SK-N-SH (cell line): ENCODE measurements around the gene ATP1B1. TPM values are rescaled to one million over a fixed set of nuclear protein-coding genes. Genes with fewer than 3 reads are reported as not detected.

Source experiments
- CTCF ChIA-PET: fragments of 300-600, 350-600 bp; formaldehyde crosslinking; extraction: SDS; loops from one replicate; lab custom pipeline; 2021; lab: Yijun Ruan, JAX
- POLR2A ChIA-PET: fragments of 350-600 bp; sonication (Branson Sonifier 250); formaldehyde crosslinking; extraction: SDS; loops from one replicate; lab custom pipeline; 2020; ENCODE audit warnings: antibody characterized with exemption, inconsistent platforms; lab: Yijun Ruan, JAX
- DNase-seq: peaks from one replicate; pipeline ENCODE4 v3.0.0; 2012
- H2AFZ ChIP-seq: fragments of 200-600 bp; sonication (generic); 2 replicates; pipeline ENCODE4 v1.8.1; 2016; ENCODE audit warnings: antibody characterized with exemption, mild to moderate bottlenecking, low read depth
- H3F3A ChIP-seq: fragments of 200-600 bp; sonication (generic); replicated peaks from 2 replicates; pipeline ENCODE3; 2016; ENCODE audit warnings: antibody characterized with exemption, mild to moderate bottlenecking; ENCODE audit not compliant: insufficient read depth
- H3K27ac ChIP-seq, 2 experiments: fragments of 200-500 bp in 1 of 2; fragments of 200-600 bp in 1 of 2; sonication (Bioruptor generic) in 1 of 2; sonication (generic), shearing (Covaris generic) in 1 of 2; 2 replicates each; pipeline versions ENCODE4 v1.5.1 to v1.6.1; 2014 to 2016; ENCODE audit warnings: low read depth in 2 of 2, inconsistent platforms in 1 of 2, low read length in 1 of 2, mild to moderate bottlenecking in 1 of 2, mixed read lengths in 1 of 2
- H3K27me3 ChIP-seq: fragments of 200-600 bp; sonication (generic), shearing (Covaris generic); 2 replicates; pipeline ENCODE4 v1.6.1; 2016; ENCODE audit warnings: mixed run types; ENCODE audit not compliant: insufficient read depth
- H3K36me3 ChIP-seq, 2 experiments: fragments of 200-500 bp in 1 of 2; fragments of 200-600 bp in 1 of 2; sonication (Bioruptor generic) in 1 of 2; sonication (generic) in 1 of 2; replicated peaks in 1 of 2; 2 replicates each; pipeline versions ENCODE3 to v1.5.1; 2014 to 2016; ENCODE audit warnings: low read length in 1 of 2, mild to moderate bottlenecking in 1 of 2; ENCODE audit not compliant: insufficient read depth in 2 of 2, control insufficient read depth in 1 of 2
- H3K4me1 ChIP-seq, 2 experiments: fragments of 200-500 bp in 1 of 2; fragments of 200-600 bp in 1 of 2; sonication (Bioruptor generic) in 1 of 2; sonication (generic), shearing (Covaris generic) in 1 of 2; 2 replicates each; pipeline versions ENCODE4 v1.5.1 to v1.6.1; 2014 to 2016; ENCODE audit warnings: low read depth in 1 of 2, low read length in 1 of 2, mixed run types in 1 of 2; ENCODE audit not compliant: insufficient read depth in 2 of 2, control insufficient read depth in 1 of 2
- H3K4me2 ChIP-seq: fragments of 200-600 bp; sonication (generic), shearing (Covaris generic); 2 replicates; pipeline ENCODE4 v1.6.1; 2017; ENCODE audit warnings: mixed run types
- H3K4me3 ChIP-seq, 2 experiments: fragments of 200-500 bp in 1 of 2; fragments of 200-600 bp in 1 of 2; sonication (Bioruptor generic) in 1 of 2; sonication (generic), shearing (Covaris generic) in 1 of 2; 2 replicates each; pipeline versions ENCODE4 v1.5.1 to v1.8.1; 2014 to 2016; ENCODE audit warnings: low read depth in 2 of 2, inconsistent platforms in 1 of 2, low read length in 1 of 2, mild to moderate bottlenecking in 1 of 2, mixed read lengths in 1 of 2, moderate library complexity in 1 of 2
- H3K79me2 ChIP-seq: fragments of 200-600 bp; sonication (generic); 2 replicates; pipeline ENCODE4 v1.8.1; 2017; ENCODE audit warnings: mild to moderate bottlenecking; ENCODE audit not compliant: insufficient read depth
- H3K9ac ChIP-seq: fragments of 200-600 bp; sonication (generic); 2 replicates; pipeline ENCODE4 v1.6.1; 2017; ENCODE audit warnings: mixed run types
- H3K9me2 ChIP-seq: fragments of 200-600 bp; sonication (generic); 2 replicates; pipeline ENCODE4 v1.6.1; 2017; ENCODE audit warnings: mixed run types
- H3K9me3 ChIP-seq: fragments of 200-600 bp; sonication (generic); 2 replicates; pipeline ENCODE4 v1.6.1; 2017; ENCODE audit warnings: mixed run types, mild to moderate bottlenecking, moderate library complexity
- H4K20me1 ChIP-seq: fragments of 200-600 bp; sonication (generic); 2 replicates; pipeline ENCODE4 v1.6.1; 2017; ENCODE audit warnings: mild to moderate bottlenecking, mixed run types; ENCODE audit not compliant: insufficient read depth
- EP300 ChIP-seq, 2 experiments: IDR thresholded peaks; 2 replicates each; pipeline versions ENCODE4 v1.4.0 to v1.6.1; 2012; ENCODE audit warnings: borderline replicate concordance in 1 of 2, low read depth in 1 of 2, low read length in 1 of 2
- FOSL2 ChIP-seq: IDR thresholded peaks from 2 replicates; pipeline ENCODE4 v1.4.0; 2012; ENCODE audit warnings: low read depth, mild to moderate bottlenecking, moderate library complexity, borderline replicate concordance
- FOXJ3 ChIP-seq: sonication (generic); formaldehyde crosslinking; IDR thresholded peaks from 2 replicates; pipeline ENCODE4 v1.5.1; 2020; ENCODE audit warnings: mild to moderate bottlenecking, missing genetic modification reagents
- FOXM1 ChIP-seq: IDR thresholded peaks from 2 replicates; pipeline ENCODE4 v1.4.0; 2012; ENCODE audit warnings: low read depth, mild to moderate bottlenecking
- GATA2 ChIP-seq: sonication (generic); formaldehyde crosslinking; IDR thresholded peaks from 2 replicates; pipeline ENCODE4 v1.5.0; 2020; ENCODE audit warnings: mild to moderate bottlenecking, missing genetic modification reagents
- IRF3 ChIP-seq: fragments of 150-350 bp; IDR thresholded peaks from 2 replicates; pipeline ENCODE4 v1.6.1; 2016; ENCODE audit warnings: mild to moderate bottlenecking, low read depth, low read length
- JUND ChIP-seq: IDR thresholded peaks from 2 replicates; pipeline ENCODE4 v1.4.0; 2012
- MEF2A ChIP-seq: IDR thresholded peaks from 2 replicates; pipeline ENCODE4 v1.4.0; 2012; ENCODE audit warnings: low read depth, borderline replicate concordance
- RAD21 ChIP-seq: IDR thresholded peaks from 2 replicates; pipeline ENCODE4 v1.6.1; 2012; ENCODE audit warnings: mild to moderate bottlenecking, low read length
- RFX5 ChIP-seq: IDR thresholded peaks from 2 replicates; pipeline ENCODE4 v1.6.1; 2012; ENCODE audit warnings: mild to moderate bottlenecking, improper control_type of control experiment, low read length
- SMC3 ChIP-seq: IDR thresholded peaks from 2 replicates; pipeline ENCODE4 v1.6.1; 2012; ENCODE audit warnings: low read depth, low read length, improper control_type of control experiment
- USF1 ChIP-seq: IDR thresholded peaks from 2 replicates; pipeline ENCODE4 v1.4.0; 2012; ENCODE audit warnings: low read depth, borderline replicate concordance
- YY1 ChIP-seq: IDR thresholded peaks from 2 replicates; pipeline ENCODE4 v1.4.0; 2012; ENCODE audit warnings: low read depth, mild to moderate bottlenecking
- WGBS: methylation state at CpG from one replicate; pipeline ENCODE4 v1.1.6; 2017; ENCODE audit warnings: low lambda C conversion rate; 5-methylcytosine and 5-hydroxymethylcytosine counted together
- polyA plus RNA-seq, 3 experiments: library from polyadenylated mRNA; depleted of rRNA; stranded (reverse); fragments of >200 nt; gene quantifications; 2 replicates each; pipeline ENCODE4 v1.2.3, GENCODE V29; 2012
- TF ChIP-seq, protein P1 (sequence below): IDR thresholded peaks from 2 replicates; pipeline ENCODE4 v1.6.1; 2012; ENCODE audit warnings: mild to moderate bottlenecking, low read depth, low read length, moderate library complexity

Gene ATP1B1
- polyA plus RNA-seq, 1 of the 3 experiments (the other 2 are of a cell fraction): 49.5 TPM

GRCh38 chr1:169106095-169106920 lies at the start of gene ATP1B1 (continued):
- TF ChIP-seq, protein P1, sequence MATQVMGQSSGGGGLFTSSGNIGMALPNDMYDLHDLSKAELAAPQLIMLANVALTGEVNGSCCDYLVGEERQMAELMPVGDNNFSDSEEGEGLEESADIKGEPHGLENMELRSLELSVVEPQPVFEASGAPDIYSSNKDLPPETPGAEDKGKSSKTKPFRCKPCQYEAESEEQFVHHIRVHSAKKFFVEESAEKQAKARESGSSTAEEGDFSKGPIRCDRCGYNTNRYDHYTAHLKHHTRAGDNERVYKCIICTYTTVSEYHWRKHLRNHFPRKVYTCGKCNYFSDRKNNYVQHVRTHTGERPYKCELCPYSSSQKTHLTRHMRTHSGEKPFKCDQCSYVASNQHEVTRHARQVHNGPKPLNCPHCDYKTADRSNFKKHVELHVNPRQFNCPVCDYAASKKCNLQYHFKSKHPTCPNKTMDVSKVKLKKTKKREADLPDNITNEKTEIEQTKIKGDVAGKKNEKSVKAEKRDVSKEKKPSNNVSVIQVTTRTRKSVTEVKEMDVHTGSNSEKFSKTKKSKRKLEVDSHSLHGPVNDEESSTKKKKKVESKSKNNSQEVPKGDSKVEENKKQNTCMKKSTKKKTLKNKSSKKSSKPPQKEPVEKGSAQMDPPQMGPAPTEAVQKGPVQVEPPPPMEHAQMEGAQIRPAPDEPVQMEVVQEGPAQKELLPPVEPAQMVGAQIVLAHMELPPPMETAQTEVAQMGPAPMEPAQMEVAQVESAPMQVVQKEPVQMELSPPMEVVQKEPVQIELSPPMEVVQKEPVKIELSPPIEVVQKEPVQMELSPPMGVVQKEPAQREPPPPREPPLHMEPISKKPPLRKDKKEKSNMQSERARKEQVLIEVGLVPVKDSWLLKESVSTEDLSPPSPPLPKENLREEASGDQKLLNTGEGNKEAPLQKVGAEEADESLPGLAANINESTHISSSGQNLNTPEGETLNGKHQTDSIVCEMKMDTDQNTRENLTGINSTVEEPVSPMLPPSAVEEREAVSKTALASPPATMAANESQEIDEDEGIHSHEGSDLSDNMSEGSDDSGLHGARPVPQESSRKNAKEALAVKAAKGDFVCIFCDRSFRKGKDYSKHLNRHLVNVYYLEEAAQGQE: peak; percentile 9; the same call in 1 of the 2 replicates
- TF ChIP-seq JUND: no peak
- no peak for TF ChIP-seq USF1
- no peak for TF ChIP-seq YY1
- no peak for TF ChIP-seq SMC3
- TF ChIP-seq FOXJ3: no peak
- TF ChIP-seq RAD21: no peak
- no peak for TF ChIP-seq GATA2 (CRISPR knock-in tag)

GRCh38 chr1:169059421-169059820 lies 47.1 kb upstream of the ATP1B1 start:
- TF ChIP-seq EP300 (IDR thresholded peaks at IDR 0.05; ENCODE audit: borderline replicate concordance in 1 of 2, low read depth in 1 of 2, low read length in 1 of 2) (no peak), YY1 (no peak), FOXJ3 (no peak), FOSL2 (no peak), RFX5 (no peak), FOXM1 (no peak), MEF2A (no peak), IRF3 (no peak)
- Histone ChIP-seq H2AFZ (no peak overlapping the region), H3K27me3 (no peaks in the 10 kb centered on the region), H3K27ac (peak overlapping the region in 1 of 2 experiments; percentile 93; a peak in 1 of 4 replicates), H3K9ac (no peak overlapping the region), H3K36me3 (no peaks in the 10 kb centered on the region), H3K79me2 (no peaks in the 10 kb centered on the region), H3K9me3 (no peaks in the 10 kb centered on the region), H3F3A (no peaks in the 10 kb centered on the region), H3K4me2 (no peak overlapping the region), H3K4me3 (no peak overlapping the region), H3K4me1 (peaks cover 0 to 6% of the 10 kb centered on the region in 2 experiments; a peak in 2 of 4 replicates), H4K20me1 (no peaks in the 10 kb centered on the region), H3K9me2 (no peaks in the 10 kb centered on the region)
- 64% methylated on average over 1 of the region's 1 CpG for WGBS
- POLR2A ChIA-PET: no interaction called here
- DNase-seq: no peak
- CTCF ChIA-PET: interaction anchor here (1.1 kb wide), 1 partner anchor 289 kb away, joined by 3 read pairs; no protein-coding TSS in a partner anchor
